ENCODE data around the gene CTNNB1. TPM values are rescaled to one million over a fixed set of nuclear protein-coding genes. Genes with fewer than 3 reads are reported as not detected.

The CTNNB1 gene
- total and polyA plus RNA-seq, 2 of the 8 experiments (the other 6 are each of a cell fraction or from before 2014, with no cell fraction given) = 356 to 579 TPM

DNA sequence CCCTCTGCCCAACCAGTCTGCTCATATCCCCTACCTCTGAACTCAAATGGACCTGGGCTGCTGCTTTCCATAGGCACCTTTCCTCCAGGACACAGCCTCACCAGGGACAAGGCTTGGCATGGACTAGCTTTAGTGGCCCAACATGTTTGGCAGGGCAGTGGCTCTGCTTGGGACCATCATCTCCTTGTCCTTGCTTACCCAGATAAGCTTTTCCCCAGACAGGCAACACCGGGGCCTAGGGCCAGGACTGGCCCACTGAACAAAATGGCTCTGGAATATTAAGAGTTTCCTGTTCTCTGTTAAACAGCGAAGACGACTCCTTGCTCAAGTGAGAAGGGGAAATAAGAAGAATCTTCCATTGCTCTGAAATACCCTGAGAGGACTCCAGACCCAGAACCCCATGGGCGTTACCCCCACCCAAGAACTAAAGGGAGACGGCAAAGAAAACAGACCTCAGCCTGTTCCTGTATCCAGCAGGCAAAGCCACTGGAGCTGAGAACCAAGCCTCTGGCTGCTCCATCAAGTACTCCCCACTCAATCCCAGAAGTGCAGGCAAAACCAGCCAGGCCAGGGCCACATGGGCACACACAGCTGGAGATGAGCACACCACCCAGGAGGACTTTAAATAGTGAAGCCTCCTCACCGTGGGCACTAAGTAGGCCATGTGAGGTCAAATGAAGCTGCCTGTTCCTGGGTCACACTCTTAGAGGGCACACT, 45.5 kb downstream of the CTNNB1 start:
- ChIA-PET CTCF (ENCODE audit: partially characterized antibody) (interaction anchor here (0.7 to 1.9 kb wide), 4 partner anchors 9 to 664 kb away, joined by 3 to 7 read pairs (median 4); no protein-coding TSS in a partner anchor), POLR2A (ENCODE audit: partially characterized antibody) (interaction anchor here (0.6 to 2.8 kb wide), 10 partner anchors 9 to 69 kb away, joined by 3 to 9 read pairs (median 4); partner anchors contain the start of gene CTNNB1)
- no peaks in the 10 kb centered on the region for H3K79me2 ChIP-seq (ENCODE audit: control insufficient read depth in 1 of 2, insufficient read depth in 2 of 2, low read length in 2 of 2)
- H3K56ac ChIP-seq (replicated peaks; ENCODE audit: insufficient read length, low read depth, low read length) = no peak overlapping the region
- no peak overlapping the region for H2BK20ac ChIP-seq (ENCODE audit: low read length)
- H2BK120ac ChIP-seq (replicated peaks; ENCODE audit: low read depth, low read length) = no peak overlapping the region
- H2BK12ac ChIP-seq (ENCODE audit: low read depth, low read length) = no peak overlapping the region
- 90% methylated on average over 6 of the region's 6 CpGs; no CpG with 5 or more reads in 1 of the 2 experiments for WGBS, 2 experiments (ENCODE audit: extremely low coverage in 1 of 2, insufficient coverage in 1 of 2, insufficient read length in 1 of 2, insufficient replicate concordance in 2 of 2, low coverage in 1 of 2, low lambda C conversion rate in 2 of 2, missing lambda C conversion rate in 1 of 2)
- DNase-seq (ENCODE audit: low read depth in 1 of 2, low spot score in 2 of 2) (no peak), FAIRE-seq (no peak)
- H2BK5ac ChIP-seq (ENCODE audit: low read depth, low read length) = no peak overlapping the region
- no peaks in the 10 kb centered on the region for H3K79me1 ChIP-seq (ENCODE audit: low read depth, low read length)
- H3K4me3 ChIP-seq (ENCODE audit: extremely low read depth in 1 of 4, insufficient read depth in 2 of 4, low read depth in 3 of 4, low read length in 4 of 4) = no peak overlapping the region
- H3K4me1 ChIP-seq (replicated peaks in 1 of 4; ENCODE audit: control insufficient read depth in 3 of 4, insufficient read depth in 4 of 4, low read length in 3 of 4) = peaks cover 0 to 3% (median 0%) of the 10 kb centered on the region in 4 experiments; a peak in 2 of 7 replicates
- H3K27ac ChIP-seq (ENCODE audit: low read depth, low read length) = no peak overlapping the region
- H2AFZ ChIP-seq (ENCODE audit: low read length) = no peak overlapping the region
- no peak overlapping the region for H3K23ac ChIP-seq (ENCODE audit: insufficient read length)
- H2AK5ac ChIP-seq (ENCODE audit: low read depth, low read length) = no peak overlapping the region
- H3K9ac ChIP-seq (replicated peaks in 1 of 4; ENCODE audit: extremely low read depth in 1 of 4, low read depth in 3 of 4, low read length in 3 of 4) = no peak overlapping the region
- H3K9me3 ChIP-seq (ENCODE audit: insufficient read depth in 2 of 2, low read depth in 1 of 2, low read length in 1 of 2) = no peaks in the 10 kb centered on the region
- no peaks in the 10 kb centered on the region for H3K23me2 ChIP-seq (ENCODE audit: low read depth, low read length)
- peaks cover 0 to 26% (median 2%) of the 10 kb centered on the region in 4 experiments; a peak in 5 of 8 replicates for H3K36me3 ChIP-seq (ENCODE audit: control insufficient read depth in 2 of 4, insufficient read depth in 4 of 4, low read length in 3 of 4)
- H4K5ac ChIP-seq (ENCODE audit: insufficient read length, low read depth, low read length) = no peak overlapping the region
- no peak overlapping the region for H3K18ac ChIP-seq (ENCODE audit: extremely low read depth, low read length)
- peaks cover 0 to 1% of the 10 kb centered on the region in 2 experiments for H4K20me1 ChIP-seq (replicated peaks in 1 of 2; ENCODE audit: control insufficient read depth in 1 of 2, insufficient read depth in 2 of 2, low read length in 2 of 2)
- H3K27me3 ChIP-seq (replicated peaks in 1 of 4; ENCODE audit: control insufficient read depth in 3 of 4, extremely low read depth in 1 of 4, insufficient read depth in 3 of 4, low read length in 3 of 4) = no peaks in the 10 kb centered on the region
- no peak overlapping the region for H2BK15ac ChIP-seq (ENCODE audit: low read length)
- no peak for TF ChIP-seq CHD2 (IDR thresholded peaks at IDR 0.05; ENCODE audit: low read length)
- no peak for TF ChIP-seq TEAD4 (IDR thresholded peaks at IDR 0.05; ENCODE audit: low read depth, low read length)
- TF ChIP-seq KDM4A (IDR thresholded peaks at IDR 0.05; ENCODE audit: low read depth, low read length, severe bottlenecking) = no peak
- no peak for TF ChIP-seq RNF2 (IDR thresholded peaks at IDR 0.05; ENCODE audit: borderline replicate concordance, low read depth, low read length, missing control alignments, poor library complexity, severe bottlenecking)
- no peak for TF ChIP-seq MAFK (IDR thresholded peaks at IDR 0.05; ENCODE audit: low read depth, low read length)
- no peak for TF ChIP-seq E2F6 (IDR thresholded peaks at IDR 0.05)
- no peak for TF ChIP-seq ATF3 (IDR thresholded peaks at IDR 0.05; ENCODE audit: insufficient read depth, low read depth, low read length)
- no peak for TF ChIP-seq TBP (IDR thresholded peaks at IDR 0.05; ENCODE audit: low read depth, low read length)
- H4K8ac ChIP-seq (ENCODE audit: extremely low read depth, insufficient read depth, low read length) = no peak overlapping the region
- H4K91ac ChIP-seq (replicated peaks; ENCODE audit: insufficient read length, low read length) = no peak overlapping the region
- H3K14ac ChIP-seq (ENCODE audit: insufficient read length) = no peak overlapping the region
- no peak overlapping the region for H3K4ac ChIP-seq (replicated peaks; ENCODE audit: insufficient read length, low read depth, low read length)
- H3K4me2 ChIP-seq (ENCODE audit: insufficient read depth in 1 of 2, low read depth in 2 of 2, low read length in 2 of 2) = no peak overlapping the region

All from H1 (cell line).